Retina (tissue), 1 donor: ENCODE data around the gene FRS2.
A peak's percentile ranks its signal among the peaks of the same experiment; 100 is the strongest.

Source experiments
- DNase-seq: peaks from one replicate; pipeline ENCODE4 v3.0.0-alpha.2; 2016

The FRS2 gene

DNA sequence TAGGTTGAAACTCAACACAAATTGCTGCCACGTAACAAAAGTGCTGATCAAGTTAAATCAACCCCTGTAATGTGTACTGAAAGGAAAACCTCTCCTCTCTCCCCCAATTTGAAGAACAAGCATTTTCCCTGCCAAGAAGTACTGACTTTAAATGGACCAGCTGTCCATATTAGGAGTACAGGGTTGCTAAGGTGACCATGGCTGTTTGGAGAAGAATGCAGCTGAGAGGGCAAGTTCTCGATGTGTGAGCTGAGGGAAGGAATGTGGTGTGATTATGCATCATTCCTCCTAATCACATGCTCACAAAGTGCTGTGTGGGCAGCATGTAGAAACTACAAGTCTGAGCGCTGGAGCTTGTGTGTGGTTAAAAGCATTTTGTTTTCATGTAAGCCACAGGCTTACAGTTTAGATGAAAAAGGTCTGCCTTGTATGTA is 64.2 kb downstream of the FRS2 start:
- peak; percentile 47 for DNase-seq

DNA sequence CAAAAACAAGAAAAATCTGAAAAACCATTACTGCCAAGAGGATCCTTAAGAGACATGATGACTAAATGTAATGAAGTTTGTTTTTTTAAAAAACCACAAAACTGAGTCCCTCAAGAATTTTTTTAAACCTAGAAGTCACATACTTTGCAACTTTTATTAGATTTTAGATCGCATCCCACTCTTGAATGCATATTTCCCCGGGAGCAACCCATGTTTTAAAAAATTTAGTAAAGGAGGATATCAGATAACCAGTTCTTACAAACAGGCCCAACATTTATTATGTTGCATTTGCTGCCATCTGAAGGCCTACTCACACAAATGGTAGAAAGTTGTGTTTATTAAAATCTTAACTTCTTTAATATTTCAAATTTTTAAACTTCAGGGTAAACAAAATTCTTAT is 70.8 kb downstream of the FRS2 start:
- DNase-seq: no peak

DNA sequence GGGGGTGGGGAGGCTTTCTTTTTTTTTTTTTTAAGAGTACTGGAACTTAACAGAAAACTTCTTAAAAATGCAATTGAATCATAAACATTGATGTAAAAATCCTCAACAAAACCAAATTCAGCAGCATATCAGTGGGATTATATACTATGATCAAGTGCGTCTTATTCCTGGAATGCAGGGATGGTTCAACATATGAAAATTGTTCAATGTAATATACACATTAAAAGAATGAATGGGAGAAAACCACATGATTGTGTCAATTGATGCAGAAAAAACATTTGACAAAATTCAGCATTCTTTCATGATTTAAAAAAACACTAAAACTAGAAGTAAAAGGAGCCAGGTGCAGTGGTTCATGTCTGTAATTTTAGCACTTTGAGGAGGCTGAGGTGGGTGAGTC is 73.9 kb downstream of the FRS2 start:
- no peak for DNase-seq

DNA sequence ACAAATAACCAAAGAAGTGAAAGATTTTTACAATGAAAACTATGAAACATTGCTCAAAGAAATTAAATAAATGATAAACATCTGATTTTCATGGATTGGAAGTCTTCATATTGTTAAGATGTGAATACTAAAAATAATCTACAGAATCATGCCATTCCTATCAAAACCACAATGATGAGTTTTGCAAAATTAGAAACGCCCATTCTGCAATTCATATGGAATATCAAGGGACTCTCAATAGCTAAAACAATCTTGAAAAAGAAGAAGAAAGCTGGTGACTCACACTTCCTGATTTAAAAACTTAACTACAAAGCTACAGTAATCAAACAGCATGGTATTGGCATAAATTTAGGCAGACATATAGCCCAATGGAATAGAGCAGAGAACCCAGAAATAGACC is 74.9 kb downstream of the FRS2 start:
- DNase-seq: no peak

DNA sequence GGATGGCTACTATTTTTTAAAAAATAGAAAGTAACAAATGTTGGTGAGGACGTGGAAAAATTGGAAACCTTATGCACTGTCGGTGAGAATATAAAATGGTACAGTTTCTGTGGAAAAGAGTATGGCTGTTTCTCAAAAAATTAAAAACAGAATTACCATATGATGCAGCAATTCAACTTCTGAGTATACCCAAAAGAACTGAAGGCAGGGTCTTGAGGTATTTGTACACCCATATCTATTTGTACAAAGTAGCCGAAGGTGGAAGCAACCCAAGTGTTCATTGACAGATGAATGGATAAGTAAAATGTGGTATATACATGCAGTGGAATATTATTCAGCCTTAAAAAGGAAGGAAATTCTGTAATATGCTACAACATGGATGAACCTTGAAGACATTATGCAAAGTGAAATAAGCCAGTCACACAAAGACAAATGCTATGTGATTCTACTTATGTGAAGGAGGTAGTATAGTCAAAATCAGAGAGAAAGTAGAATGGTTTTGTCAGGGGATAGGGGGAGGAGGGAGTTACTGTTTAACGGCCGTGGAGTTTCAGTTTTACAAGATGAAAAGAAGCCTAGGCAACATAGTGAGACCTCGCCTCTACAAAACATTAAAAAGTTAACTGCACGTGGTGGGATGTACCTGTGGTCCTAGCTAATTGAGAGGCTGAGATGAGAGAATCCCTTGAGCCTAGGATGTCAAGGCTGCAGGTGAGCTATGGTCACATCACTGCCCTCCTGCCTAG is 76.7 kb downstream of the FRS2 start:
- no peak for DNase-seq

DNA sequence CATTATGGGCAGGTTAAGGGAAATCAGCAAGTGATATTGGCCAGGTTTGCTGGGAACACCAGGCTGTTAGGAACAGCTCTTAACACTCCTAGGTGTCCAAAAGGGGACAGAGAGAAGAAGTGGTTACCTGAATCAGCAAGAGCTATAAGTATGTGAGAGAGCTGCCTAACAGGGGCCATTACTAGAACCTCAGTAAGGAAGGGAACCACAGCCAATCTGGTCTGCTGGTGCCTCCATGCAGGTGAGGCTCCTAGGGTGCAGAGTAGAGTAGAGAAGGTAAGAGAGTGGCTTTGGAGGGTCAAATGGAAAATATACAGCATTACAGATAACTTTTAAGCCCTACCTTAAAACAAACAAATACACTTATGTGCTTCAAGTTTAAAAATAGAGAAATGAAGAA is 78.5 kb downstream of the FRS2 start:
- no peak for DNase-seq

DNA sequence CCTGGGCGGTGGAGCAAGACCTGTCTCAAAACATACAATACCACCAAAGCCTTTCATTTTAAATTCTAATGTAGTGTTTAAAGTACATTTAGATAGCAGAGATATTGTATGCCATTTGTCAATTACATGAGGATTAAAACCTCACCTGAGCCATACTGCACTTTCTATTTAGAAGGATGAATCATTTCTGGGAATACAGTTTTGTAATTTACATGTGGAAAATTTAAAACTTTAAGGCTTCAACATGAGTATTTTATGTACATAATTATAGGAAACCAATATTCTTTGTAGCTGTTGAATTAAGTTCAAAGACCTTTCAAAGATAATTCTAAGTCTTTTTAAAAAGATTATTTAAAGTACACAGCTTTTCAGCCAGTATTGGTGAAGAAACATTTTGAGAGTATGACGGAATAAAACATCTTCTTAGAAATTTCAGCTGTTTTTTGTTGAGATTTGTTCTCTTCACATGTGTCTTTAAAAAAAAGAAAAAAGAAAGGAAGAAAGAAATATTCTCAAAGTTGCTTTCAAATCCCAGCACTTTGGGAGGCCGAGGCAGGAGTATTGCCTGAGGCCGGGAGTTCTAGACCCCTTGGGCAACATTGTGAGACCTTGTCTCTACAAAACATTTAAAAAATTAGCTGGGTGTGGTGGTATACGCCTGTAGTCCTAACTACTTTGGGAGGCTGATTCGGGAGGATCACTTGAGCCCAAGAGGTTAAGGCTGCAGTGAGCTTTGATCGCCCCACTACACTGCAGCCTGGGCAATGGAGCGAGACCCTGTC is 80.6 kb downstream of the FRS2 start:
- no peak for DNase-seq

DNA sequence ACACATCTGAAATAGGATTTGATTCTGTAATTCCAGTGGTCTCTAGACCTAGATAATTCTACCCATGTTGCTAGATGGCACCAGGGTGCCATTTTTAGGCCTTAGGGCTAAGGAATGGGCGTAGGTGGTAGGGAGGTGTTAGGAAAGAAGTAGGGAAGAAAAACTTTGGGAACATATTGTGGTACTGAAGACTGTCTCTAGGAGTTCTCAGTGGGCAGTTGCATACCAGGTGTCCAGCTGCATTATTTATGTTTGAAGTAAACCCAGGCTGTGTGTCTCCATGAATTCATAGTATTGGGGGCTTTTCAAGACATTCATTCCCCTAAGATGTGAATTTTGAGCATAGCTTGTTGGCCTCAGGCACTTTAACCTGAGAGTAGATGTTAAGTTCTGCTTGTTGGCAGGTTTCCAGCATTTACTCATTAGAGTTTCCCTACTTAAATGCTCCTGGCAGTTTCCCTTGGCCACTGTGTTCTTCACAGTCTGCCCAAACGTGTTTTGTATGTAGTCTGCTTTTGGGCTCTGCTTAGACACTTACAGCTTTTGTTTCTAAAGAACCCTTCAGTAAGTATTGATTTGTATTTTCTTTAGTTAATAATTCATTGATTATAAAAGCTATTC is 83.5 kb downstream of the FRS2 start:
- no peak for DNase-seq

DNA sequence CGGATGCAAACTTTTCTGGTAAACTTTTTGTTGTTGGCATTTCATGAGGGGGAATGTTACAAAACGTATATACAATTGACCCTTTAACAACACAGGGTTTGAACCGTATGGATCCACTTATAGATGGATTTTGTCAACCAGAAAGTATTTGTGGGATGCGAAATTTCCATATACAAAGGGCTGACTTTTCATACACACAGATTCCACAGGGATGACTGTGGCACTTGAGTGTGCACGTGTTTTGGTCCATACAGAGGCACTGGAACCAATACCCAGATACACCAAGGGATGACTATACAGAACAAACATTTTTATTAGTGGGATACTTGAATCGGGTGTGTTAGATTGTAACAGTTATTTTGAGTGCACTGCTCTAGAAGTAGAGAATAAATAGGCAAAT is 85.3 kb downstream of the FRS2 start:
- no peak for DNase-seq

DNA sequence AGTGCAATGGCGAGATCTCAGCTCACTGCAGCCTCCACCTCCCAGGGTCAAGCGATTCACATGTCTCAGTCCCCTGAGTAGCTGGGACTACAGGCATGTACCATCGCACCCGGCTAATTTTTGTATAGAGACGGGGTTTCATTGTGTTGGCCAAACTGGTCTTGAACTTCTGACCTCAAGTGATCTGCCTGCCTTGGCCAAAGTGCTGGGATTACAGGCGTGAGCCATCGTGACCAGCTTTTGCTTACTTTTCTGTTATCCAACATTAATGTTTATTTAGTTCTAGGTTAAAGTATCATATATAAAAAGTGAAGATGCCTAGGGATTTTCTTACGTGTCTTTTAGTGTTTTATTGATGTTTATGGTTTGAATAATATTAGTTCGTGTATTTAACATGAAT is 86.2 kb downstream of the FRS2 start:
- DNase-seq: no peak

DNA sequence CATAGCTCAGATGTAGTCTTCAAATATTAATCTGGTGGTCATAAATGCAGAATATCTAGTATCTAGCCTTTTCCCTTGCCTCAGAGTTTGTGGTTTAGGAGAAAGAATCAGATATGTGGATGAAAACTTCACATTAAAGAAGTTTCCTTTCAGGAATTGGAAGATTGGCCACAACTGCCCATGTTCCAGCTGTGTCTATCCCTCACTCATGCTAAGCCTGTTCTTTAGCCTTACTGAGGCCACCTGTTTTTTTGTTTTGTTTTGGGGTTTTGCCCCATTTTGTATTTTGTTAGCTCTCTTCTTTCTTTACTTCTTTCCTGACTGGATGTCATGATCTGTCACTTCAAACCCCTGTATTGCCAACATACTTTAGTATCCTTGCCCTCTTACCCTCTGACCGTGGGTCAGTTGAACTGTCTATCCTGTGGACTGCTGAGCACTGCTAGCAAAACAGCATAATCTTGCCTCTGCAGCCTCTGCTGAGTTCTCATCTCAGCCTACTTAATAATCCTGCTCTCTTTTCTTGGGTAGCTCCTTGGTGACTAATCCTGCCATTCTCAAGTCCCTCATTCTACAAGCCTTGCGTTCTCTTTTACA is 93.1 kb downstream of the FRS2 start:
- no peak for DNase-seq

DNA sequence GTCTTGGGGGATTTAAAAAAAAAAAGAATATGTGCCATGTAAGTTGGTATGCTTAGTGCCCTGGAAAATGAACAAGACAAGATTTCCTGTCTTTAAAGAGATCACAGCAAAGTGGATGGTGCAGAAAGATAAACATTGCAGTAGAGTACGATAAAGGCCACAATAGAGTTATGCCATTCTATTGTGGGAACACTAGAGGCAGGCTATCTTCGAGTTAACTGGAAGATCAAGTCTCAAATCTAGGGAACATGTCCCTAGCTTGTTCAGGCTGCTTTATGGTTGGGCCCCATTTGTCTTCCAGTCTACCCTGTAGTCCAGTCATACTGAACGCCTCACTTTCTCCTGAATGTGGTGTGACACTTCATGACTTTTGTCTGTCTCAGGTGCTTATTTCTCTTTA is 96.4 kb downstream of the FRS2 start:
- DNase-seq: no peak

DNA sequence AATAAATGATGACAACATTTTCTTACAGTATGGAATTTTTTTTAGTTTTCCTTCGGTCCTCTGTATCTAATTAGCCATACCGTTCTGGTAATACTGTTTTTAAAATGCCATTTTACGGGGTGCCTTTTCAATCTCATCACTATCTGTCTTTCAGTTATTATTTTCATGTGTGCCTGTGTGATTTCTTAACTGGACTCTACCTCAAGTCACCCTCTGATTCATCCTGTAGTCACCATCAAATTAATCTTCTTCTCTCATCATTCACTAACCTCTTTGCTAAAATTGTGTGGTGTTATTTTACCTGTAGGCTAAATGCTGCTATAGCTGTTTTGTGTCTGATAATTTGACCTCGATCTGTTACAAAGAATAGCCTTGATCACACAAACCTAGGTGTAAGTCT is 99.0 kb downstream of the FRS2 start:
- no peak for DNase-seq

DNA sequence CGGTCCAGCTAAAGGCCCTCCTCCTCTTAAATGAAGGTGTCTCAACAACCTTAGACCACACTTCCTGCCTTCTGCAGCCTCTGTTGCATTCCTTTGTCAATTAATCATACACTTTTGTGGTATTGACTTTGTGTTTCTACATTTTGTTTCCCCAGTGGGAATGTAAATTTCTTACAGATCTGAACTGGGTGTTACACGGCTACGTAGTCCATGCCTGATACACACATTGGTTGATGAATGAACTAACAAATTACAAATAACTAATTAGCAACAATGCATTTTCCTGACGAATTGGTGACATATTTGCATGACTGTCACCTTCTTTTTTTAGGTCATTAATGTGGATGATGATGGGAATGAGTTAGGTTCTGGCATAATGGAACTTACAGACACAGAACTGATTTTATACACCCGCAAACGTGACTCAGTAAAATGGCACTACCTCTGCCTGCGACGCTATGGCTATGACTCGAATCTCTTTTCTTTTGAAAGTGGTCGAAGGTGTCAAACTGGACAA is 99.9 kb downstream of the FRS2 start:
- no peak for DNase-seq

DNA sequence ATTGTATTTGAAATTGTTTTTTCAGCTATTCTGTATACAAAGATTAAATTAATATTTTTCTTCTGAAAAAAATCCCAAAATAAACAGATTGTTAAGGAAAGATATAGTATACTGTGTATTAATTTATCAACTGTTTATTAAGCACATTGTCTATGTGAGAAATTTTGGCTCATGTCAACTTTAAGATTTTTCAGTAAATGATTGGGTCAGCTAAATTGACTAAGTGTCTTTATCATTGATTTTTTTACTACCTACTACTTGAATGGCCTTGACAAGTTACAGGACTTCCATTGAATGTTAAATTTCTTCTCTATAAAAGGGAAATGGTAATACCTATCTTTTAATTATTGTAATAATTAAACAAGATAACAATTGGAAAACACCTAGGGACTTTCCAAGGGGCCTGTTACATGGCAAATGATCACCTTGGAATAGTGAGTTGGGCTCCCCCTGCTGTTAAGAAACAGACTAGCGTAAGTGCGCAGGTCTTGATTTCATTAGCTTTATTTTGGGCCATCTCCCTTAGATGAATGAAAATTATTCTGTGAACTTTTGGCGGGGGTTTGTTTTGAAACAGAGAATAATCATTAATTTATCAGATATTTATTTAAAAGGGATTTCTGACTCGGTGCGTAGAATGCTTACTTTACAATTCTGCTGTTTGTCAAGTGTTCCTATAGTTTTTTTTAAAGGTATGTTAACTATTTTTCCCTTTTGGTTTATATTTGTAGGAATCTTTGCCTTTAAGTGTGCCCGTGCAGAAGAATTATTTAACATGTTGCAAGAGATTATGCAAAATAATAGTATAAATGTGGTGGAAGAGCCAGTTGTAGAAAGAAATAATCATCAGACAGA is 100.6 kb downstream of the FRS2 start:
- DNase-seq: peak; percentile 42

DNA sequence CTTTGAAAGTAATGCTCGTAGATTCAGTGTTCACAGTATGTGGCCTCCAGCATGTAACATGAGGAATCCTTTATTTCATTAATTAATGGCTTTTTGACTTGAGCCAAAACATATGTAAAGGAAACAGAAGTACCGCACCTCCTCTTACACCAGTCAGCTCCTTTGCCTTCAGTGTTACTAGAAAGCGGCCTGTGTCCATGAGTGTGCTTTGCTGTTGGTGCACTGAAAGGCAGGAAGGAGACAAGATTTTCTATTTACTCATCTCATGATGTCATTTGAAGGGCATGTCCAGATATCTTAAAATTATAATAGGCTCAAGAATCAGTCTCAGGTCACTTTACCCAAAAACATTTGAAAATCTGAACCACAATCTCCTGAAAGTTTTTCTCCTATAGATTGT is 105.2 kb downstream of the FRS2 start:
- DNase-seq: no peak

DNA sequence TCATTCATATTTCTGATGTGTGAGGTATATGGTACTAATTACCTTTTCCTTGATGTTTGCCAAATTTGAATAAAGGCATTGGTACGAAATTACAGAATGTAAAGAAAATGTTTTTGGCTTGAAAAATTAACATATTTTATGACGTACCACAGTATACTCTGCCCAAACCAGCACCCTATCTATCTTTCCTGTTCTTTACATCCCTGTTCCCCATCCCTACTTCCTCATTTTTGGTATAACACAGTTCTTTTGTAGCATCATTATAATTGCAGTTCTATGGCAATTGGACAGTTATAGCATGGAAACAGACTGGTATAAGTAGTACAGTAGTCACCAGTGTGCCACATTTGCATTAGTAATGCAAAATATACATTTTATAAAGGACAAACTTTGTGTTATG is 108.1 kb downstream of the FRS2 start:
- DNase-seq: no peak

DNA sequence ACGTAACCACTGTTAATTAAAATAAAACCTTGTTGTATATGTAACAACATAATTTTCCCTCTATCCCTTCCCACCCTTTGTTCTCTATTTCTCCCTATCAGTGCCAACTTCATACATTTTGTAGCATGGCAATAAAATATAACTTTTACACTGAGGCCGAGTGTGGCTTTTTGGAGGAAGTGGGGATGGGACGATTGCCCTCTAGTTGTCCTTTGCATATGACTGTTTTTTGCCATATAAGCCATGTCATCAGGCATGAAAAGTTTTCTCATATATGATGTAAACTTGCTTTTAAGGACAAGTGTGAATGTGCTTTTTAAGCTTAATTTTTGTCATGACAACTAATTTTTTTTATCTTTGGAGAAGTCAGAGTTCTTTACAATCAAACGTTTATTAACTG is 108.8 kb downstream of the FRS2 start:
- no peak for DNase-seq

DNA sequence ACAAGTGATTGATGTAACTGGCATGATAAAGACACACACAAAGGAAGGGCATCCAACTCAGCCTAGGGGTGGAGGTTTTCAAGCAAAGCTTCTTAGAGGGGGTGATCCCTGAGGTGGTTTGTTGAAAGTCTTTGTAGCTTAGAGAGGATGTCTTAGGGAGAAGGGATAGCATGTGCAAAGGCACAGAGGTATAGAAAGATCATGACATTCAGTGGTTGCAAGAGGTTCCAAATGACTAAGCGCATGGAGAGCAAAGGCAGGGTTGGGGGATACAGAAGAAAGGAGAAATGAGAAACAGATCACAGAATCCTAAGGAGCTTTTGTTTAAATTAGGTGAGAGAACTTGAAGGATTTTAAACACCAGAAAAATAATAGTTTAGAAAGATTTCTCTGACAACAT is 109.9 kb downstream of the FRS2 start:
- no peak for DNase-seq

DNA sequence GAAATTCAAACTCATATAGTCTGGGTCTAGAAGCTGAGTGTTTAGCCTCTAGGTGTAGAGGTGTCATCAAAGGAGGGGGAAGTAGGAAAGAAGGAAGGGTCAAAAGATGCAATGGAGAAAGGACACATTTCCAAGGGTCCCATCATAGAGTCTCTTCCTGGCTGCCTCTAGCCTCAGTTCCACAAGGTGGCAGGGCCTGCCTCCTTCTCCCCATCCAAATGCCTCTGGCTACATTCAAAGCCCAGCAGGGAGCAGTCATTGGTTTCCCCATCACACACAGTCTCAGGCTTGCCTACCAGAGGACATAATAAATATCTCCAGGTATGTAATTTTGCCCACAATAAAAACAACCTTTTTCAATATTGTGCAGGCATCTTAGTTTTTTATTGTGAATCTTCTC is 113.0 kb downstream of the FRS2 start:
- no peak for DNase-seq

DNA sequence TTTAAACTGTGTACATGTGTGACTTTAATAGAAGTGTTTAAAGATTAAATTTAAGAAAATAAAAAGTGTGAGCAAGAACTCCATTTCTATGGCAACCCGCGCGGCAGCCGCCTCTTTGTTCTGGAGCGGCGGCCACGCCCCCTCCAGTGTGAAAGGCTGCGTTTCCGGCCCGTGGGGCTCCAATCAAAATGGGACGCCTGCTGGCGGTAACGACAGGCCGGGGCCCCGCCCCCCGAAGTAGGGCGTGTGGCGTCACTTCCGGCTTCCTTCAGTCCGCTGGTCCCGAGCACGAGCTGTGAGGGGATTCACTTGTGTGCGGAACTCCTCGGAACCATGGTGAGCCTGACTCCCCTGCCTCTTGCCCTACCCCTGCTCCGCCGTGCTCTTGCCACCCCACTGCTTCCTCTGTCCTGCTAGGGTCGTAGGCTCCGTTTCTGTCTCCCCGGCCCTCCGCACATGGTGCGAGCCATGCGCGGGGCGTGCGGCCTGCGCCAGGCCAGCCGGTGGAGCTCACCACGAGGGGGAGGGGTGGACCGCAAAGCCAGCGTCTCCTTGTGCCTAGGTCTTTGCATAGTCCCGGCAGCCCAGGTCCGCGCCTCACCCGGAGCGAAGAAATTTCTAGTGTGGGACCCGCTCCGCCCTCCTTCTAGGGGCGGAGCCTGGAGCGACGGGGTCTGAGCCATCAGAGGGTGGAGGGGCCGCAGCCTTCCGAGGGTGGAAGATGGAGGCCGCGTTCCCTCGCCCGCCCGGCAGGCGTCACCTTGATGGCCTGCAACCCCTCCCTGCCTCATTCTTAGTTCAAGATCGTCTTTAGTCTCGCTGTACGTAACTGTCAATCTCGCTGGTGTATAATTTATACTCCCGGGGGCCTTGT is 115.2 kb downstream of the FRS2 start, which contains the start of gene CCT2:
Gene CCT2, plus strand, starts transcription at position 271 of the 874 bp plus-strand sequence. Its CDS starts 63 bp downstream, at position 334.
- DNase-seq: peak; percentile 98
